Lower lobe of right lung (tissue), 2 donors: Measurements from ENCODE around the gene TSPAN4. TPM values are rescaled to one million over a fixed set of nuclear protein-coding genes. Genes with fewer than 3 reads are reported as not detected.

Experiments
- ATAC-seq, 2 donors: fragments of 200-7000 bp; cut with Tn5 transposase; one replicate each; pipeline ENCODE4 v1.9.1; 2020 to 2022; ENCODE audit warnings: mild to moderate bottlenecking in 2 of 2, moderate library complexity in 2 of 2
- DNase-seq: peaks from one replicate; pipeline ENCODE4 v3.0.0-alpha.2; 2020
- H3K27ac ChIP-seq: fragments of 200-600 bp; one replicate; pipeline ENCODE4 v1.8.0; 2022
- H3K27me3 ChIP-seq: fragments of 200-600 bp; one replicate; pipeline ENCODE4 v1.8.0; 2022; ENCODE audit warnings: low read depth
- H3K36me3 ChIP-seq: fragments of 200-600 bp; one replicate; pipeline ENCODE4 v1.8.0; 2022; ENCODE audit warnings: mild to moderate bottlenecking
- H3K4me1 ChIP-seq: fragments of 200-600 bp; one replicate; pipeline ENCODE4 v1.8.0; 2022
- H3K4me3 ChIP-seq: fragments of 200-600 bp; one replicate; pipeline ENCODE4 v1.8.0; 2022; ENCODE audit warnings: mild to moderate bottlenecking
- H3K9me3 ChIP-seq: fragments of 200-600 bp; one replicate; pipeline ENCODE4 v1.8.0; 2022
- CTCF ChIP-seq: fragments of 200-600 bp; IDR thresholded peaks from one replicate; pipeline ENCODE4 v1.8.0; 2022; ENCODE audit warnings: antibody characterized with exemption, mild to moderate bottlenecking
- intact Hi-C: fragments of 100-400 bp; cut with DNase I; formaldehyde crosslinking; loops from one replicate; pipeline ENCODE4 v1.11.0; 2022
- total RNA-seq: library from RNA; stranded (reverse); fragmentation: NEBNext Ultra II Directional; extraction: Animal tissue kit (Norgen Biotek cat#: 25700); gene quantifications from one replicate; pipeline ENCODE4 v1.2.1, GENCODE V29; 2021
- donor health status: DM: no; HTN: yes; CAD: no; lungs with severe emphysema.

Gene TSPAN4
- total RNA-seq, 1 donor from 2014 or later = 140 TPM

DNA sequence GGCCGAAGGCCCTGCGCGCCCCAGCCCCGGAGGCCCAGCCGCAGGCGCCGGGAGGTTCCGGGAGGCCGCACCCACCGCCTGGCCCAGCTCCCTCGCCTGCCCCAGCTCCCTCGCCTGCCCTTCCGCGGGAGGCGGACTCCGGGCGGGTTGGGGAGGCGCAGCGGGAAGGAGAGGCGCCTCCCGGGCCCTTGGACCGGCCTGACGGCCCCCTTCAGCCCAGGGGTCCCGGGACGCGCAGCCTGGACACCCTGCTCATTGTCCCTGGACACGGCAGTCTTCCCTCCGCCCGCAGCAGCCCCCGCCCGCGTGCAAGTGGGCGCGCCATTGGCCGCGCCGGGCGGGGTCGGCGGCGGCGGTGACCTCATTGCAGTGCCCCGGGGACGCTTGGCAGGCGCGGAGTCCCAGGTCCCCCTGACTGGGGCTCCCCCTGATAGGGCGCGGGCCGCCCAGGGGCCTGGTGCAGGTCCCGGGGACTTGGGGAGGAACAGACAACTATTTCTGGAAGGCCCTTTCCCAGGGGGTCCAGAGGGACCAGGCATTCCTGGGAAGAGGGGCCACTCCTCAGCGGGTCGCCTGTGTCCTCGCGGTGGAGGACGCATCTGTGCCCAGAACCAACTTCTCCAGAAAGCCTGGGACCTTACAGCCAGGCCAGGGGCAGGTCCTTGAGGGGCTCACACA is 9.4 kb upstream of the TSPAN4 start:
- Histone ChIP-seq H3K27ac (peak overlapping the region; percentile 91), H3K27me3 (no peaks in the 10 kb centered on the region), H3K36me3 (peaks cover 25% of the 10 kb centered on the region), H3K4me3 (peak overlapping the region; percentile 85), H3K4me1 (peaks cover 77% of the 10 kb centered on the region), H3K9me3 (no peaks in the 10 kb centered on the region)
- ATAC-seq (peak; percentile 14 to 20), DNase-seq (peak; percentile 73)
- TF ChIP-seq CTCF = no peak
- intact Hi-C loops = no loop called here

GRCh38 chr11:833849-834311 is 8.8 kb upstream of the TSPAN4 start:
- no peak for ATAC-seq
- Histone ChIP-seq H3K27me3 (no peaks in the 10 kb centered on the region), H3K4me1 (peaks cover 77% of the 10 kb centered on the region), H3K27ac (peak overlapping the region; percentile 91), H3K36me3 (peaks cover 32% of the 10 kb centered on the region), H3K9me3 (no peaks in the 10 kb centered on the region), H3K4me3 (peak overlapping the region; percentile 85)
- intact Hi-C loops = no loop called here
- TF ChIP-seq CTCF = no peak
- DNase-seq = no peak

DNA sequence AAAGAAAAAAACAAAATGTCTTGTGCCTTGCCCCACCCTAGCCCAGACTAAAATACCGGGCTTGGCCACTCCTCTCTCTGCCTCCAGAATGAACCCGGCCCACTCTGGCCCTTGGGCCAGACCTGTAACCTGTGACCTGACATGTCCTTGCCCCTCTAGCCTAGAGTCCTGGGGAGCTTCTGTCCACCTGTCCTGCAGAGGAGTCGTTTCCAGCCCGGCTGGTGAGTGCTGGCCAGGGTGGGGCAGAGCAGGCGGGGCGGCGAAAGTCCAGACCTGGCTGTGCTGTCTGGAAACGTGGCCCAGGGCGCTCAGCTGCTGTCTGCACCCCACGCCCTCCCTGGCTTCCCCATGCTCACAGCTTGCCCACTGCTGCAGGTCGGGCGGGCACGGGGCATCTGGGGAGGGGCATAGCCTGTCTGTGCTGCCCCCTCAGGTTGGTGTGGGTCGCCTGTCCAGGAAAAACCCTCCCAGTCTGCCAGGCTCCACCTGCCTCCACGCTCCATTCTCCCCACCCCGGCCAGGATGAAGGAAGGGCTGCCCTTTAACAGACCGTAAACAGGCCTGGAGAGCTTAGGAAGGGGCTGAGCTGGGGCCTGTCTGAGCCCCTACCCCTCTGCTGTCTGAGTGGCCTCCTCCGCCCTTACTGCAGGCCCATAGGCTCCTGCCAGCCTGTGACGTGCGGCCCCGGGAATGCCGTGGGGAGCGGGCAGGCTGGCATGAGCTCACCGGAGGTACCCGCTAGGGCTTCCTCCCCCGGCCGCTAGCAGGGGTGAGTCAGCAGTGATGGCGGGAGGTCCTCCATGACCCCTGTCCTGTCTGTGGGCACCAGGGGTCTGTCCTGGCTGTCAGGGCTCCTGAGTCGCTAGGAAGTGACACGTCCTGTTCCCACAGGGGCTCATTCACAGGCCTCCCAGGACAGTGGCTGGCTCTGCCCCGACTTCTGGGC is 8.0 kb upstream of the TSPAN4 start:
- H3K36me3 ChIP-seq = peaks cover 39% of the 10 kb centered on the region
- intact Hi-C loops = no loop called here
- TF ChIP-seq CTCF = no peak
- peak; percentile 72 to 77 for ATAC-seq
- H3K27me3 ChIP-seq = no peaks in the 10 kb centered on the region
- DNase-seq = peak; percentile 85
- peak overlapping the region; percentile 85 for H3K4me3 ChIP-seq
- no peaks in the 10 kb centered on the region for H3K9me3 ChIP-seq
- H3K27ac ChIP-seq = peak overlapping the region; percentile 91
- H3K4me1 ChIP-seq = peaks cover 76% of the 10 kb centered on the region

DNA sequence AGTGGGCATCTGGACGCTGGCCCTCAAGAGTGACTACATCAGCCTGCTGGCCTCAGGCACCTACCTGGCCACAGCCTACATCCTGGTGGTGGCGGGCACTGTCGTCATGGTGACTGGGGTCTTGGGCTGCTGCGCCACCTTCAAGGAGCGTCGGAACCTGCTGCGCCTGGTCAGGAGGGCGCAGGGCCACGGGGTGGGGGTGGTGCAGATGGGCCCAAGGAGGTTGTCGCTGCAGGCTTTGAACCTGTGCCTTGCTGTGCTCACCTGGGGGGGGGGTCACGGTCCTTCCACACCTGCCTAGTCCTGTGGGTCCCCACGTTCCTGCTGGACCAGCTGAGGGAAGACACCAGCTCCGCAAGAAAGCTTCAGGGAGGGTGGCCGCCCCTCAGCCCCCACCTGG is 6.4 kb upstream of the TSPAN4 start:
- H3K27ac ChIP-seq = no peak overlapping the region
- H3K4me3 ChIP-seq = no peak overlapping the region
- intact Hi-C loops = no loop called here
- no peak for TF ChIP-seq CTCF
- DNase-seq (no peak), ATAC-seq (no peak)
- no peaks in the 10 kb centered on the region for H3K27me3 ChIP-seq
- H3K4me1 ChIP-seq = peaks cover 76% of the 10 kb centered on the region
- no peaks in the 10 kb centered on the region for H3K9me3 ChIP-seq
- peaks cover 52% of the 10 kb centered on the region for H3K36me3 ChIP-seq

GRCh38 chr11:836700-837099 is 6.0 kb upstream of the TSPAN4 start:
- peaks cover 76% of the 10 kb centered on the region for H3K4me1 ChIP-seq
- H3K36me3 ChIP-seq = peaks cover 52% of the 10 kb centered on the region
- no peak for TF ChIP-seq CTCF
- no peaks in the 10 kb centered on the region for H3K27me3 ChIP-seq
- no peaks in the 10 kb centered on the region for H3K9me3 ChIP-seq
- no peak overlapping the region for H3K4me3 ChIP-seq
- ATAC-seq = no peak
- intact Hi-C loops = no loop called here
- H3K27ac ChIP-seq = no peak overlapping the region
- no peak for DNase-seq
